Activated naive CD8-positive, alpha-beta T cell treated with anti-CD3 and anti-CD28 coated beads for 36 hours (primary cell): ENCODE data around the gene RAB7A. TPM values are rescaled to one million over a fixed set of nuclear protein-coding genes. Genes with fewer than 3 reads are reported as not detected.
A peak's percentile ranks its signal among the peaks of the same experiment; 100 is the strongest.
"Not testable (repeated sequence)": the region's sequence is repeated elsewhere in the genome, so short reads cannot be mapped to it uniquely, and the experiment has no call there.

Experiments
- DNase-seq: peaks from one replicate; pipeline ENCODE4 v3.0.0; 2021
- H3K27ac Mint-ChIP-seq: one replicate; pipeline ENCODE4 v1.8.0; 2022; ENCODE audit warnings: mild to moderate bottlenecking, moderate library complexity, mixed read lengths
- H3K27me3 Mint-ChIP-seq: one replicate; pipeline ENCODE4 v1.8.0; 2022; ENCODE audit warnings: mild to moderate bottlenecking, mixed read lengths
- H3K36me3 Mint-ChIP-seq: one replicate; pipeline ENCODE4 v1.8.0; 2021; ENCODE audit warnings: mild to moderate bottlenecking, mixed read lengths
- H3K4me1 Mint-ChIP-seq: one replicate; pipeline ENCODE4 v1.8.0; 2021; ENCODE audit warnings: mixed read lengths
- H3K4me3 Mint-ChIP-seq: one replicate; pipeline ENCODE4 v1.8.0; 2022; ENCODE audit warnings: mild to moderate bottlenecking, moderate library complexity, mixed read lengths
- H3K9me3 Mint-ChIP-seq: one replicate; pipeline ENCODE4 v1.8.0; 2022; ENCODE audit warnings: mixed read lengths
- total RNA-seq, 2 experiments: library from RNA; stranded (reverse); gene quantifications; one replicate each; pipeline ENCODE4 v1.2.3, GENCODE V29; 2021

The RAB7A gene
- total RNA-seq, 2 experiments from 2014 or later: 260 to 278 TPM

DNA sequence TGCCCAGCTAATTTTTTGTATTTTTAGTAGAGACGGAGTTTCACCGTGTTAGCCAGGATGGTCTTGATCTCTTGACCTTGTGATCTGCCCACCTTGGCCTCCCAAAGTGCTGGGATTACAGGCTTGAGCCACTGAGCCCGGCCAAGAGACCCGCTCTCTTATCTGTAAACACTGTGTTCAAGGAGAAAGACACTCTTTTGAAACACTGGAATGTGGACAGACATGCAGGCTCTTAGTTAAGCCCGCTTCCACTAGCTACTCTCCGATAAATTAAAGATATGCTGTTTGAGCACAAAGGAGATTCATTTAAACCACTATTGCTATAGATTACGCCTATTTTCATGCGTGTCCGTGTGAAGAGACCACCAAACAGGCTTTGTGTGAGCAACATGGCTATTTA lies 103.1 kb downstream of the RAB7A start:
- H3K9me3 Mint-ChIP-seq, DNase-seq, H3K4me3 Mint-ChIP-seq, H3K4me1 Mint-ChIP-seq, H3K27ac Mint-ChIP-seq, H3K36me3 Mint-ChIP-seq, H3K27me3 Mint-ChIP-seq: not testable (repeated sequence)

DNA sequence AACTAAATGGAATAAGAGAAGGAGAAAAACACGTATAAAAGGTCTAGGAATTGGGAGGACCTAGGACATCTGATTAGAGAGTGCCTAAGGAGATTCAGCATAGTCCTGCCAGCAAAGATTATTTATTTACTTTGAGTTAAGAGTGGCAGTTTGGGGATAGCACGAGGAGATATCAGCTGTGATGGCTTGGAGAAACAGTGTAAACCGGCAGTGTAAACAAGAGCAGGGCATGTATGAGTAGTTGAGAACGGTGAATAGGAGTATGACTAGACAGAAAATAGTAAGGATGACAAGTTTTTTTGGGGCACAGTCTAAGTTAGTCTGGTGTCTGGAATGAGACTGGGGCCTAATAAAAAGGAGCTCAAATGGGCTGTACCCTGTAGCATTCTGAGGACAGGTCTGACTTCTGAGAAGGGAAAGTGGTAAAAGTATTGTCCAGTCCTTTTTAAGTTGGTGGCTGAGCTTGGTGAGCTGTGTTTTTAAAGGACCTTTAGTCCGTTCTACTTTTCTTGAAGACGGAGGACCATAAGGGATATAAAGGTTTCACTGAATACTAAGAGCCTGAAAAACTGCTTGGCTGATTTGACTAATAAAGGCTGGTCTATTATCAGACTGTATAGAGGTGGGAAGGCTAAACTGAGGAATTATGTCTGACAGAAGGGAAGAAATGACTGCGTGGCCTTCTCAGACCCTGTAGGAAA lies 104.1 kb downstream of the RAB7A start:
- not testable (repeated sequence) for H3K36me3 Mint-ChIP-seq, H3K27me3 Mint-ChIP-seq, H3K27ac Mint-ChIP-seq, H3K4me3 Mint-ChIP-seq, H3K9me3 Mint-ChIP-seq, DNase-seq, H3K4me1 Mint-ChIP-seq

DNA sequence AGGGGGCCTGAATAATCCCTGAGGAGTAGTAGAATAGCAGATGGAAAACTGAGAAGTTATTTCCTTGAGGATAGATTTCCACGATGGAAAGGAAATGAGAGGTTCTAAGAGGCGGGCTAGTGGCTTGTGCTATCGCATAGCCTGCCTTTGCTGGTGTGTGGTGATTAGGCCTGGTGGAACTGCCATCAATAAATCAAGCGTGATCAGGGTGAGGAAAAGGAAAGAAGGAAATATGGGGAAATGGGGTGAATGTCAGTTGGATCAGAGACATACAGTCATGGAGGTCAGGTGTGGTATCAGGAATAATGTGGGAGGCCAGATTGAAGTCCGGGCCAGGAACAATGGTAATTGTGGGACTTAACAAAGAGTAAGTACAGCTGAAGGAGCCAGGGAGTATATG lies 104.8 kb downstream of the RAB7A start:
- not testable (repeated sequence) for H3K27me3 Mint-ChIP-seq, H3K27ac Mint-ChIP-seq, H3K4me3 Mint-ChIP-seq, H3K4me1 Mint-ChIP-seq, H3K36me3 Mint-ChIP-seq, H3K9me3 Mint-ChIP-seq, DNase-seq

GRCh38 chr3:128832979-128833378 lies 107.0 kb downstream of the RAB7A start:
- H3K4me3 Mint-ChIP-seq, H3K27me3 Mint-ChIP-seq, H3K36me3 Mint-ChIP-seq, H3K27ac Mint-ChIP-seq, DNase-seq, H3K9me3 Mint-ChIP-seq, H3K4me1 Mint-ChIP-seq: not testable (repeated sequence)

GRCh38 chr3:128835096-128835495 lies 109.1 kb downstream of the RAB7A start:
- H3K4me3 Mint-ChIP-seq: no peak overlapping the region
- no peaks in the 10 kb centered on the region for H3K27me3 Mint-ChIP-seq
- no peaks in the 10 kb centered on the region for H3K4me1 Mint-ChIP-seq
- no peaks in the 10 kb centered on the region for H3K9me3 Mint-ChIP-seq
- DNase-seq: no peak
- H3K27ac Mint-ChIP-seq: no peak overlapping the region
- H3K36me3 Mint-ChIP-seq: no peaks in the 10 kb centered on the region

DNA sequence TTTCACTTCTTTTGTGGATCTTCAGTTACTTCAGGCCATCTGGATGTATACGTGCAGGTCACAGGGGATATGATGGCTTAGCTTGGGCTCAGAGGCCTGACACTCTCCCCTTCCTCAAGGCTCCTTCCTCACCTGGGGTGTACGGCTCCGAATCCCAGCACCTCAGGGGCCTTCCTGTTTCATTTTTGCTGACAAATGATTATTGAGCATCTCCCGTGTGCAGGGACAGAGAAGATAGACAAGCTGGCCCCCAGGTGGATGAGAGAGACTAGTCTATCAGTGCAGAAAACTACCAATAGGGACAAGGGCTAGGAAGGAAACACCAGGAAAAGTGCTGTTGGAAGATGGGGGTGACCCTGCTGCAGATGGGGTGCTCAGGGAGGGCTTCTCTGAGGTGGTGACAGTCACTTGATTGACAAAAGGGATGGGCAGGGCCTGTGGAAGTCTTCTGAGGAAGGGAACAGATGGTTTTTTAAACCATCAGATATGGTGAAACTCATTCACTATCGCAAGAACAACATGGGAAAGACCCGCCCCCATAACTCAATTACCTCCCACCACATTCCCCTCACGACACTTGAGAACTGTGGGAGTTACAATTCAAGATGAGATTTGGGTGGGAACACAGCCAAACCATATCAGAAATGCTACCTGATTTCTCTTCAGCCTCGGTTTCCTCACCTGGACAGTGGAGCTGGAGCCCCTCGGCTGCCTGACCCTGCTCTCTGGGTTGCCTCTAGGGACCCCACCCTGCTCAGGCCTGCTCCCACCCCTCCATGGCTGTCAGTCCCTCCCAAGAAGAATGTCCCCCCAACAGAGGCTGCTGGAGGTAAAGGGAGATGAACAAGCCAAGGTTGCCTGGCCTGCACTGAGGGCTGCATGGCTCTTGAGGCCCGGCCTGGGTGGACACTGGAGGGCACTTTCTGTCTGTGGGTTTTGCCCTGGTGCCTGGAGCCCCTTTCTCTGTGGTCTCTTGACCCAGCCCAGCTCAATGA lies 116.2 kb downstream of the RAB7A start:
- H3K4me1 Mint-ChIP-seq: peaks cover 16% of the 10 kb centered on the region
- peak overlapping the region; percentile 18 for H3K27ac Mint-ChIP-seq
- no peaks in the 10 kb centered on the region for H3K9me3 Mint-ChIP-seq
- DNase-seq: no peak
- H3K27me3 Mint-ChIP-seq: no peaks in the 10 kb centered on the region
- H3K36me3 Mint-ChIP-seq: no peaks in the 10 kb centered on the region
- H3K4me3 Mint-ChIP-seq: no peak overlapping the region

- no peak overlapping the region for H3K4me3 Mint-ChIP-seq
- no peak for DNase-seq
- no peaks in the 10 kb centered on the region for H3K36me3 Mint-ChIP-seq
- peaks cover 16% of the 10 kb centered on the region for H3K4me1 Mint-ChIP-seq
- H3K27me3 Mint-ChIP-seq: no peaks in the 10 kb centered on the region
- H3K27ac Mint-ChIP-seq: no peak overlapping the region
- no peaks in the 10 kb centered on the region for H3K9me3 Mint-ChIP-seq
Measured at GRCh38 chr3:128844502-128844901, 118.5 kb downstream of the RAB7A start.

- H3K4me3 Mint-ChIP-seq: no peak overlapping the region
- H3K27ac Mint-ChIP-seq: no peak overlapping the region
- no peaks in the 10 kb centered on the region for H3K27me3 Mint-ChIP-seq
- no peak for DNase-seq
- no peaks in the 10 kb centered on the region for H3K9me3 Mint-ChIP-seq
- peaks cover 15% of the 10 kb centered on the region for H3K4me1 Mint-ChIP-seq
- no peaks in the 10 kb centered on the region for H3K36me3 Mint-ChIP-seq
Measured at GRCh38 chr3:128845119-128845777, 119.3 kb downstream of the RAB7A start.

GRCh38 chr3:128845778-128846485 lies 119.9 kb downstream of the RAB7A start:
- H3K9me3 Mint-ChIP-seq: no peaks in the 10 kb centered on the region
- H3K36me3 Mint-ChIP-seq: no peaks in the 10 kb centered on the region
- H3K27ac Mint-ChIP-seq: peak overlapping the region; percentile 58
- peak overlapping the region; percentile 61 for H3K4me3 Mint-ChIP-seq
- peak; percentile 85 for DNase-seq
- no peaks in the 10 kb centered on the region for H3K27me3 Mint-ChIP-seq
- H3K4me1 Mint-ChIP-seq: peaks cover 13% of the 10 kb centered on the region

GRCh38 chr3:128846486-128846891 lies 120.5 kb downstream of the RAB7A start:
- DNase-seq: peak; percentile 23

GRCh38 chr3:128847666-128848370 lies 121.8 kb downstream of the RAB7A start:
- H3K27me3 Mint-ChIP-seq: no peaks in the 10 kb centered on the region
- H3K36me3 Mint-ChIP-seq: no peaks in the 10 kb centered on the region
- DNase-seq: no peak
- H3K4me3 Mint-ChIP-seq: no peak overlapping the region
- H3K4me1 Mint-ChIP-seq: peaks cover 13% of the 10 kb centered on the region
- no peaks in the 10 kb centered on the region for H3K9me3 Mint-ChIP-seq
- H3K27ac Mint-ChIP-seq: no peak overlapping the region

More at GRCh38 chr3:128846486-128846891, 120.5 kb downstream of the RAB7A start:
- no peaks in the 10 kb centered on the region for H3K9me3 Mint-ChIP-seq
- no peaks in the 10 kb centered on the region for H3K36me3 Mint-ChIP-seq
- H3K4me1 Mint-ChIP-seq: peaks cover 13% of the 10 kb centered on the region
- H3K4me3 Mint-ChIP-seq: peak overlapping the region; percentile 61
- H3K27me3 Mint-ChIP-seq: no peaks in the 10 kb centered on the region
- H3K27ac Mint-ChIP-seq: peak overlapping the region; percentile 58

DNA sequence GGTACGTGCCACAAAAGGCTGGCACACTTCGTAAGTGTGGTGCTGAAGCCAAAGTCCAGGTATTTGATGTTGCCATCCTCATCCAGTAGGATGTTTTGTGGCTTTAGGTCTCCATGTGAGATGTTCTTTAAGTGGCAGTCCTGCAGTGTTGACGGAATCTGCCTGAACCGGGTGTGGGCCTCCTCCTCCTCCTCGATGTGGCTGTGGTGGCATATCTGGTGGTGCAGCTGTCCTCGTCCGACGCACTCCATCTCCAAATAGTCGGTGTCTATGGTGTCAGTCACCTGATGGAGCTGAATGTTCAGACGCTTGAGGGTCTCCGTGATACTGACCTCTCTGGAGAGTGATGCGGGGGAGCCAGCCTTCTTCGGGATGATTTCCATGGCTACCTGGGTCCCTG lies 123.0 kb downstream of the RAB7A start:
- H3K27me3 Mint-ChIP-seq: no peaks in the 10 kb centered on the region
- no peak for DNase-seq
- peaks cover 3% of the 10 kb centered on the region for H3K9me3 Mint-ChIP-seq
- no peak overlapping the region for H3K27ac Mint-ChIP-seq
- peaks cover 4% of the 10 kb centered on the region for H3K36me3 Mint-ChIP-seq
- H3K4me1 Mint-ChIP-seq: peaks cover 13% of the 10 kb centered on the region
- H3K4me3 Mint-ChIP-seq: no peak overlapping the region

- Mint-ChIP-seq H3K36me3 (peaks cover 5% of the 10 kb centered on the region), H3K4me3 (no peak overlapping the region), H3K4me1 (peaks cover 11% of the 10 kb centered on the region), H3K27ac (no peak overlapping the region), H3K27me3 (no peaks in the 10 kb centered on the region), H3K9me3 (peaks cover 12% of the 10 kb centered on the region)
- DNase-seq: no peak
Measured at GRCh38 chr3:128849911-128850455, 124.0 kb downstream of the RAB7A start.

DNA sequence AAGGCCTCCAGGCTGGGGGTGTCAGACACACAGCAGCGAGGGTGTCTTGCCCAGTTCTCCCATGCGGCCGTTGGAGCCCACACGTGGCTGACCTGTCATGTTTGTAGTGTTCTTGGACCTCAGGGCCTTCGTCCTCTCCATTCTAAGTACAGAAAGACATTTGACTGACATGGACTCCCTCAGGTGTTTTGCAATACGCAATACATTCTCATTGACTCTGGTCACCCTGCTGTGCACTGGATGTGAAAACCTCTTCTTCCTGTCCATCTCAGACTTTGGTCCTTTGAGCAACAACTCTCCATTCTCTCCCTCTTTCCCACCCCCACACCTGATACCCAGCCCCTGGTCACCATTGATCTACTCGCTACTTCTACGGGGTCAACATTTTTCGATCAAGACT lies 124.6 kb downstream of the RAB7A start:
- Mint-ChIP-seq H3K4me3 (no peak overlapping the region), H3K9me3 (peaks cover 15% of the 10 kb centered on the region), H3K36me3 (peaks cover 5% of the 10 kb centered on the region), H3K27ac (no peak overlapping the region), H3K4me1 (peaks cover 6% of the 10 kb centered on the region), H3K27me3 (no peaks in the 10 kb centered on the region)
- no peak for DNase-seq
